ENCODE data around the gene ATRN. TPM values are rescaled to one million over a fixed set of nuclear protein-coding genes. Genes with fewer than 3 reads are reported as not detected.

Gene ATRN
- polyA plus RNA-seq, 1 donor from 2014 or later = 27.5 TPM

GRCh38 chr20:3646651-3647050, 175.8 kb downstream of the ATRN start:
- H3K27ac ChIP-seq (ENCODE audit: low read length) = no peak overlapping the region
- H4K20me1 ChIP-seq (ENCODE audit: insufficient read depth) = no peaks in the 10 kb centered on the region
- H3K27me3 ChIP-seq (ENCODE audit: insufficient read depth, low read depth, low read length) = no peaks in the 10 kb centered on the region
- TF ChIP-seq REST (IDR thresholded peaks at IDR 0.05; ENCODE audit: borderline replicate concordance) (no peak), TAF1 (IDR thresholded peaks at IDR 0.05; ENCODE audit: low read depth) (no peak), SMC3 (conservative IDR thresholded peaks at IDR 0.05; ENCODE audit: poor library complexity) (no peak), RAD21 (conservative IDR thresholded peaks at IDR 0.05) (no peak)
- H3K9ac ChIP-seq (ENCODE audit: low read length) = no peak overlapping the region
- H3F3A ChIP-seq (ENCODE audit: insufficient read depth, low read length, poor library complexity, severe bottlenecking) = no peaks in the 10 kb centered on the region
- no peak overlapping the region for H3K4me3 ChIP-seq (ENCODE audit: low read length)
- peaks cover 12% of the 10 kb centered on the region for H3K36me3 ChIP-seq (ENCODE audit: insufficient read depth, low read length)
- no peaks in the 10 kb centered on the region for H3K9me2 ChIP-seq (ENCODE audit: insufficient read depth, low read length)
- H3K4me2 ChIP-seq (ENCODE audit: low read length) = no peak overlapping the region
- no peaks in the 10 kb centered on the region for H3K79me2 ChIP-seq (replicated peaks; ENCODE audit: insufficient read depth, low read length)
- no peaks in the 10 kb centered on the region for H3K9me3 ChIP-seq (ENCODE audit: low read length)
- H2AFZ ChIP-seq (ENCODE audit: low read depth, low read length) = no peak overlapping the region

- Histone ChIP-seq H2AFZ (ENCODE audit: low read depth, low read length) (no peak overlapping the region), H3F3A (ENCODE audit: insufficient read depth, low read length, poor library complexity, severe bottlenecking) (no peaks in the 10 kb centered on the region), H3K9me2 (ENCODE audit: insufficient read depth, low read length) (no peaks in the 10 kb centered on the region), H3K9me3 (ENCODE audit: low read length) (no peaks in the 10 kb centered on the region), H3K27me3 (ENCODE audit: insufficient read depth, low read depth, low read length) (no peaks in the 10 kb centered on the region), H3K4me3 (ENCODE audit: low read length) (no peak overlapping the region), H3K27ac (ENCODE audit: low read length) (no peak overlapping the region), H3K79me2 (replicated peaks; ENCODE audit: insufficient read depth, low read length) (no peaks in the 10 kb centered on the region), H3K36me3 (ENCODE audit: insufficient read depth, low read length) (peaks cover 12% of the 10 kb centered on the region), H3K9ac (ENCODE audit: low read length) (no peak overlapping the region), H3K4me2 (ENCODE audit: low read length) (no peak overlapping the region), H4K20me1 (ENCODE audit: insufficient read depth) (no peaks in the 10 kb centered on the region)
- no peak for TF ChIP-seq CTCF (IDR thresholded peaks at IDR 0.05; ENCODE audit: poor library complexity, severe bottlenecking)
- TF ChIP-seq POLR2AphosphoS5 (IDR thresholded peaks at IDR 0.05) = no peak
These were observed 176.7 kb downstream of the ATRN start for GRCh38 chr20:3647473-3647872.

GRCh38 chr20:3648951-3649350, 178.1 kb downstream of the ATRN start:
- TF ChIP-seq RAD21 (conservative IDR thresholded peaks at IDR 0.05) (no peak), TAF1 (IDR thresholded peaks at IDR 0.05; ENCODE audit: low read depth) (no peak), CTCF (IDR thresholded peaks at IDR 0.05; ENCODE audit: poor library complexity, severe bottlenecking) (no peak), REST (IDR thresholded peaks at IDR 0.05; ENCODE audit: borderline replicate concordance) (no peak), EZH2 (IDR thresholded peaks at IDR 0.05; ENCODE audit: borderline replicate concordance, insufficient read depth, low read length, poor library complexity, severe bottlenecking) (no peak), MXI1 (conservative IDR thresholded peaks at IDR 0.05; ENCODE audit: poor library complexity, severe bottlenecking) (no peak), POLR2AphosphoS5 (IDR thresholded peaks at IDR 0.05) (no peak), EP300 (conservative IDR thresholded peaks at IDR 0.05; ENCODE audit: poor library complexity, severe bottlenecking) (no peak), SMC3 (conservative IDR thresholded peaks at IDR 0.05; ENCODE audit: poor library complexity) (no peak)
- Histone ChIP-seq H3K4me2 (ENCODE audit: low read length) (no peak overlapping the region), H3K79me2 (replicated peaks; ENCODE audit: insufficient read depth, low read length) (no peaks in the 10 kb centered on the region), H3K9me2 (ENCODE audit: insufficient read depth, low read length) (no peaks in the 10 kb centered on the region), H3F3A (ENCODE audit: insufficient read depth, low read length, poor library complexity, severe bottlenecking) (no peaks in the 10 kb centered on the region), H3K9ac (ENCODE audit: low read length) (no peak overlapping the region), H3K9me3 (ENCODE audit: low read length) (no peaks in the 10 kb centered on the region), H3K27me3 (ENCODE audit: insufficient read depth, low read depth, low read length) (no peaks in the 10 kb centered on the region), H2AFZ (ENCODE audit: low read depth, low read length) (no peak overlapping the region), H4K20me1 (ENCODE audit: insufficient read depth) (no peaks in the 10 kb centered on the region), H3K4me3 (ENCODE audit: low read length) (no peak overlapping the region), H3K27ac (ENCODE audit: low read length) (no peak overlapping the region), H3K36me3 (ENCODE audit: insufficient read depth, low read length) (peaks cover 12% of the 10 kb centered on the region)
